ENCODE data around the gene CACNA1B.

The CACNA1B gene

GRCh38 chr9:138072161-138072842 is 194.7 kb downstream of the CACNA1B start:
- H3K4me3 ChIP-seq (replicated peaks; ENCODE audit: insufficient read depth, low read length): no peak overlapping the region
- TF ChIP-seq REST (IDR thresholded peaks at IDR 0.05; ENCODE audit: insufficient replicate concordance, low read depth) (no peak), POLR2AphosphoS5 (IDR thresholded peaks at IDR 0.05; ENCODE audit: low read depth) (no peak), SPI1 (IDR thresholded peaks at IDR 0.05; ENCODE audit: borderline replicate concordance, low read depth) (no peak), GABPA (IDR thresholded peaks at IDR 0.05; ENCODE audit: low read depth) (no peak), CTCF (IDR thresholded peaks at IDR 0.05; ENCODE audit: insufficient read depth, low read length) (no peak)
- DNase-seq (ENCODE audit: low read depth in 1 of 2, low spot score in 1 of 2): no peak
- no peaks in the 10 kb centered on the region for H3K27me3 ChIP-seq (ENCODE audit: insufficient read depth, poor library complexity, severe bottlenecking)
- H3K27ac ChIP-seq (replicated peaks): no peak overlapping the region

- TF ChIP-seq CTCF (IDR thresholded peaks at IDR 0.05; ENCODE audit: insufficient read depth, low read length) (no peak), REST (IDR thresholded peaks at IDR 0.05; ENCODE audit: insufficient replicate concordance, low read depth) (no peak), POLR2AphosphoS5 (IDR thresholded peaks at IDR 0.05; ENCODE audit: low read depth) (no peak), GABPA (IDR thresholded peaks at IDR 0.05; ENCODE audit: low read depth) (no peak), SPI1 (IDR thresholded peaks at IDR 0.05; ENCODE audit: borderline replicate concordance, low read depth) (no peak)
- no peak for DNase-seq (ENCODE audit: low read depth in 1 of 2, low spot score in 1 of 2)
Measured at GRCh38 chr9:138072897-138073296, 195.3 kb downstream of the CACNA1B start.

GRCh38 chr9:138073408-138073807 is 195.8 kb downstream of the CACNA1B start:
- no peak overlapping the region for H3K27ac ChIP-seq (replicated peaks)
- no peaks in the 10 kb centered on the region for H3K27me3 ChIP-seq (ENCODE audit: insufficient read depth, poor library complexity, severe bottlenecking)
- TF ChIP-seq GABPA (IDR thresholded peaks at IDR 0.05; ENCODE audit: low read depth) (no peak), SPI1 (IDR thresholded peaks at IDR 0.05; ENCODE audit: borderline replicate concordance, low read depth) (no peak), CTCF (IDR thresholded peaks at IDR 0.05; ENCODE audit: insufficient read depth, low read length) (no peak), POLR2AphosphoS5 (IDR thresholded peaks at IDR 0.05; ENCODE audit: low read depth) (no peak), REST (IDR thresholded peaks at IDR 0.05; ENCODE audit: insufficient replicate concordance, low read depth) (no peak)
- no peak for DNase-seq (ENCODE audit: low read depth in 1 of 2, low spot score in 1 of 2)
- no peak overlapping the region for H3K4me3 ChIP-seq (replicated peaks; ENCODE audit: insufficient read depth, low read length)

More at GRCh38 chr9:138072897-138073296, 195.3 kb downstream of the CACNA1B start:
- no peak overlapping the region for H3K27ac ChIP-seq (replicated peaks)
- no peaks in the 10 kb centered on the region for H3K27me3 ChIP-seq (ENCODE audit: insufficient read depth, poor library complexity, severe bottlenecking)
- H3K4me3 ChIP-seq (replicated peaks; ENCODE audit: insufficient read depth, low read length): no peak overlapping the region
